GM19043 (cell line): Measurements from ENCODE around the gene KIRREL1.

ENCODE experiments used
- ATAC-seq: cut with Tn5 transposase; IDR thresholded peaks from one replicate; pipeline ENCODE4 v1.9.1; 2021; ENCODE audit warnings: low read depth; ENCODE audit not compliant: unreplicated experiment

Gene KIRREL1

DNA sequence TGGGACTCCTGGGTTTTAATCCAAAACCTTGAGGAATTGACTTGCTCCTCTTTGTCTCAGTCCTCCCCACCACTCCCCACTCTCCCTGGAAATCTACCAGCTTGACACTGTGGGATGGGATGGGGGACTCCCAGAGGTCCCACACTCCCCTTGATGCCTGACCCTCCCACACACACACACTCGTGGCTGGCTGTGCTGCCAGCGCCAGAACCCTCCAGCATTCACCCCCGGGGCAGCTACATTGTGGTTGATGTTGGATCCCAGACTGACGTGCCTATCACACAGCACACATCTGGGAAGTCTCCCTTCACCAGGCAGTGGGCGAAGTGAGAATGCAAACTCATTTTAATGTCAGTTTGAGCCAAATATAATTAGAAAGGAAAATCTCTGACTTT is 10.0 kb downstream of the KIRREL1 start:
- no peak for ATAC-seq

DNA sequence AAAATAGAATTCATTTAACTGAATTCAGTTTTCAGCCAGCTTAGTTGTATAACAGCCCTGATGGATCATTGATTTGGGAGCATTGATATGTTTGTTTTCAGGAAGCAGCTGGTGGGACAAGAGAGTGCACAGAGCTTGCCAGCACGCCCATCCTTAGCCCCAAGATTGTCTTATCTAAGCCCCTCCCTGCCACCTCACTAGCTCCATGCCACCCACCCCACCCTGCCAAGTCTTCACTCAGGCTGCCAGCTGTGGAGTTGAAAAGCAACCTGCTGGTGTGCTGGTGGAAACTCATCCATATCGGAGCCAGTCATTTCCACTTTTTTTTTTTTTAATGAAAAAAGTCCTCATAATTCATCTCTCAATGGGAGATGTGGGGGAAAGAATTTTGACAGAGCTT is 11.8 kb downstream of the KIRREL1 start:
- ATAC-seq, result no peak

DNA sequence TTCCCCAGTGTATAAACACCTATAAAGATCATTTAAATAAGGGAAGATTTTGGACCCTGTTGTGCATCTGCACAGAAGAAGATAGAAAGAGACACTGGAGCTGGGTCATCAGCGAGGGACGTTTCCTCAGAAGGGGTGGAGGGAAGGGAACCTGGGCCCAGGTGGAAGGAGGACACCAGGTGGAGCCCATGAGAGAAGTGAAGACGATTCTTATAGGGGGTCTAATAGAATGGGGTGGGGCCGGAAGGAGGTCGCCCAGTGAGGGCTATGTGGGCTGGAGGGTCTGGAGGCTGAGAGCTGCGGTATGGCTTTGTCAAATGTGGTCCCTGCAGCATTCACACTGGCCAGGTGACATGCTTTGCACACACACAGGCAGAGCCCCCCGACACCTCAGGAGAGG is 13.7 kb downstream of the KIRREL1 start:
- ATAC-seq, result no peak

DNA sequence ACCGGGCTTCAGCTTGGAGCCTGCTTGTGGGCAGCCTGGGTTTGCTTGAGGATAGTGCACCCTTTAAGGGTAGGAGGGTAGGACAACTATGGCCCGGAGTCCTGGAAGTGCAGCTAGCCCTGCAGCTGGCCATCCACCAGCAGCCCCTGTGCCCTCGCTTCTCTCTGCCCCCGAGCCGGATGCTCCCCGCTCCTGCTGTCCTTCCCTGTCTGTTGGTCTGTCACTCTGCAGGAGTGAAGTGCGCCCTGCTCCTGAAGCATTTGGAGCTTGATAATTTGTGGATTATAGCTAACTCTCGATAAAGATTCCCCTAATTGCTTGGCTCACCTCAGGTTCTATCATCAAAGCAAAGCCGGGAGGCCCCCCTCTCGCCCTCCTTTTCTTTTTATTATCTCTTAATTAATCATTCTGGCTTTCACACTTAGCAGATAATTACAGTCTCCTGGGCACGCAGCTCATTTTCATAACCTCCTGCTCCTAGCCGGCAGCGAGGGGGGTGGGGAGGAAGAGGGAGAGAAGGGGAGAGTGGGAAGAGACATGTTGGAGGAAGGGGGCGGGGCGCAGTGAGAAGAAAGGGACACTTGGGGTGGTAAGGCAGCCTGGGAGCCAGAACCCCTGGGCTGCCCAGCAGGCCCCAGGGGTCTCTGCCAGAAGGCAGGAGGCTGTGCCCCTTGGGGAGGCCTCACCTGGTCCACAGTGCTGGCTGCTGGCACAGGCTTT is 14.4 kb downstream of the KIRREL1 start:
- no peak for ATAC-seq

DNA sequence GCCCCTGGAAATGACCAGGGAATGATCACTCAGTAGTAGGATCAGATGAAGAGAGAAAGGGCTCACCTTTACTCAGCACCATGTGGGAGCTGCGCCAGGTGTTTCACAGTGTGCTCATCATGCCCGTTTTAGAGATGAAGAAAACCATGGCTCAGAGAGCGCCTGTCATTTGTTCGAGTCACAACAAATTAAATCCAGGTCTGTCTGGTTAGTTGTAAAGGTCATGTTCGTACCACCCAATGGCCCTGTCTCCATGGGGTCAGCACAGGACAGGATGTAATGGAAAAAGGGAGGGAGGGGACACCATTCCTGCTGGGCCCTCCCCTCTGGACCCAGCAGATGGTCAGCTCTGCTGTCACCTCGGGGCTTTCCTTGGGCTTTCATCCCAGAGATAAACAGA is 15.2 kb downstream of the KIRREL1 start:
- ATAC-seq, result no peak

DNA sequence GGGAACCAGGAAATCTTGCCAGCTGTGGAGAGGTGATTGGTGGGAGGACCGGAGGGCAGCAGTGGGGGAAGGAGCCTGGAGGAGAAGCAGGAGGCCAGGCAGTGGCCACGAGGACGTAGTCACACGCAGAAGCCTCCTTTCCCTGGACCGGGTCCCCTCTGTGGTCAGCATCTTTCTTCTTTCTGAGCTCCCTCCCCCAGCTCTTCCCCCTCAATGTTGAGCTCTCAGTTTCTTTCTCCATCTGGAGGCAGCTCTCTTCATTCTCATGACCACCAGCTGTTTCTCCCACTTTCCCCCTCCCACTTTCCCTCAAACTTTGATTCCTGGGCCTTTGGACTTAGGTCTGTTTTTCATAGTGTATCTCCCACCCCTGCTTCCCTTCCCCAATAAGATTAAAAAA is 18.3 kb downstream of the KIRREL1 start:
- no peak for ATAC-seq

DNA sequence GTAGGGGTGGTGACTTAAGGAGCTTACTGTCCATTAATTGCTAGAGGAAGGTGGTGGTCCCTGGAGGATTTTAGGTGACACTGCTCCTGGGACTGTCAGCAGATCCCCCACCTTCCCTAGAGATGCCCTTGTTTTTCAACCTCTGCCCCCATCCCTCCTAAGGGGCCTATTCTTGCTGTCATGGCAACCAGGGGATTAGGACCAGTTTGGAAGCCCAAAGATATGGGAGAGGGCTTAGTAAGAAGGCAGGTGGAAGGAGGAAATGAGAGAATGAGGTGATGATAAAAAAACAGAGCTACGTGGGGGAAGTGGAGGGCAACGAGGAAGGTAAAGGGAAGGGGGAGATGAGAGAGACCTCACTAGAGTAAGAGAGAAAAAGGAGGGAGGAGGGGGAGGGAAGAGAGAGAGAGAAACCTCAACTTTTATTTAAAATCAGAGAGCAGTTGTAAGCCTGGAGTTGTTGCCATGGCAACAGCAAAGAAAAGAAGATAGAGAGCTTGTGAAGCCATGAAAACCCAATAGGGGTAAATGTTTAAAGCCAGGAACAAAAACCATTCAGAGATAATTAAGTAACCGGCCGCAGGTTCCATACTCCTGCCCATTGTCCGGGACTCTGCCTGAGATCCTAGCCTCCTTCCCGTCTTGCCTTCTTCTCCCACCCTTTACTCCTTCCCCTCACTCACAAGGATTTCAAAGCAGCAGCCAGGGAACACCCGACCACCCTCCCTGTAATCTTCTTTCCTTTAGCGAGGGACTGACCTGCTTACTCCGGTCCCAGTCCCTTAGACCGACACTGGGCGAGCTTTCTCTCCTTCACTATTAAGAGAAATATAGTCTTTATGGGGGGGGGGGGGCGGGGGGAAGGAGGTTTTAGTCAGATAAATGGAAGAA is 20.6 kb downstream of the KIRREL1 start:
- ATAC-seq, result no peak

DNA sequence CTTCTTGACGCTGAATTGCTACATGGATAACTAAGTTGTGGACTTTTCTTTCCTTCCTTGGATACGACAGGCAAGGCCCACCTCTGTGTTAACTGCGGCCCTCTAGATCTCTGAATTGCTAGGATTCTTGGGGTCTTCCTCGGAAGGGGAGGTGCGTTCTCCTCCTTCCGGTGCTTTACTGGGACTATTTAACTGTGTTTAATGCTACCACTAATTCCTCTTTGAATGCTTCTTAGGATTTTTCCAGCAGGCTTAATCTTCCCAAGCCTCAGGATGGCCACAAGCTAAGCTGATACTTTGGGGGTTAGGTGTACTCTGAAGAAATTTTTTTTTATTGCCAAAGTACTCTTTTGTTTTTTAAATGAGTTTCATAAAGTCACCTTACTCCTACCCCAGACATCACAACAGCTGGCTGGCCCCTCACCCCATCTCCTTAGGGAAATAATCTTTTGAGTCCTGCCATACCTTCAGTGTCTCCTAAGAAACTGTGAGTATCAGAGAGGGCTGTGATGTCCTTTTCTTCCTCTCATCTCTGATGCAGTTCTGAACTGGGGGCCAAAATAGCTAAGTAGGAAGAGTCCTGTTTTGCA is 21.4 kb downstream of the KIRREL1 start:
- ATAC-seq, result no peak

DNA sequence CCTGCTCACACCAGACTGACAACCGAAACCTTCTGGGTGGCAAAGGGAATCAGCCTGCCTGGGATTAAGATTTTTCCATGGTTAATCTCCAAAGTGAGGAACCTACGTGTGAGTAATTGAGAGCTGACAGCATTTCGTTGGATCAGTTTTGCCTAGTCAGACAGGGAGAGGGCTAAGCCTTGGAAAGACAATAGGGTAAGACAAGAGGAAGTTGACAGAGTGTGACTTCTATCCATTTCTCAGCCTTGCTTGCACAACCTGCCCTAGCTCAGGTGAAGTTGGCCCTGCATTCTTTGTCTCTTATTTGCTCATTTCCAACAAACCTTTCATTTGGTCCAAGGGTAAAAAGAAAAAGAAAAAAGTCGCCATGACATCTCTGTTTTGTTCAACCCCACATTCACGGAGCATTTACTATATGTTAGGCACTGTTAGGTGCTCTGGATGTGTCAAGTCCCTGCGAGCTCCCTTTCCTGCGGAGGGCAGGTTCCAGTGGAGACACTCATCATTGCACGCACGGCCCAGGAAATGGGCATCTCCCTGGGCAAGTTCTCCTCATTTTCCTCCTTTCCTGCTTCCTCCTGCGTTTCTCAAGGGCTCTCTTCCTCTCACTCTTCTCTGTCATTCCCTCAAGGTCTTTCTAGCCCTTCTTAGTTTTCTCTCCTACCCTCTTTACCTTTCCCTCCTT is 23.3 kb downstream of the KIRREL1 start:
- no peak for ATAC-seq

DNA sequence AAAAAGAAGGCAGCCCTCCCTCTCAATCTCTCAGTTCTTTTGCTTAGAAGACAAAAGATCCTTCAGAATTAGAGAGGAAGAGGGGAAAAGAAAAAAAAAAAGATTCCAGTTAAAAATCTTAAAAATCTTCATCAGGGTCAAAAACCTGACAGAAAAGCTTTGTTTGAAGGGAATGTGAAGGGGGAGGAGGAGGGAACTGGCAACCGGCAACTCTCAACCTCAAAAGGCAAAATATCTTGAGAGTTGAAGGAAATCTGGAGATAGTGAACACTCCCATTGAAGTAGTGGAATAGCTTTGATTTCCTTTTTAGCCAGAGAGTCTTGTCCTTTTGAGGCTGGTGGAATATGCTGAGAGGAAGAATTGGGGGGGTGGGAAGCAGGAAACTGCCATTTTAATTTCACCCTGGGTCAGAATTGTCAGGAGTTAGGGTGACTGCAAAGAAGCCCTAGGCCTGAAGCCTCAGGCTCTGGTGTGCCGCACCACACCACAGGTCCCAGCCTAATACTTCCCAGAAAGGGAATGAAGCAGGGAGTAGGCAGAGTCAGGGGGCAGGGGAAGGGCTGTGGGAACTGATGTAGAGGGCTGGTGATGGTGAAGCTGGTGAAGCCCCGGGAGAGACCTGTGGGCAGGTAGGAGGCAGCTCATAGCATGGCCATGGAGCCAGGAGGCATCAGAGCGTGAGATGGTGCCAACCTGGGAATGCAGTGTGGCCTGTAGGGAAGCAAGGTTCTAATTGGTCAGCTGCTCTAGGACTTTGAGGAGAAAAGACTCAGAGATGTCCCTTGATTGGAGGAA is 24.6 kb downstream of the KIRREL1 start:
- no peak for ATAC-seq

DNA sequence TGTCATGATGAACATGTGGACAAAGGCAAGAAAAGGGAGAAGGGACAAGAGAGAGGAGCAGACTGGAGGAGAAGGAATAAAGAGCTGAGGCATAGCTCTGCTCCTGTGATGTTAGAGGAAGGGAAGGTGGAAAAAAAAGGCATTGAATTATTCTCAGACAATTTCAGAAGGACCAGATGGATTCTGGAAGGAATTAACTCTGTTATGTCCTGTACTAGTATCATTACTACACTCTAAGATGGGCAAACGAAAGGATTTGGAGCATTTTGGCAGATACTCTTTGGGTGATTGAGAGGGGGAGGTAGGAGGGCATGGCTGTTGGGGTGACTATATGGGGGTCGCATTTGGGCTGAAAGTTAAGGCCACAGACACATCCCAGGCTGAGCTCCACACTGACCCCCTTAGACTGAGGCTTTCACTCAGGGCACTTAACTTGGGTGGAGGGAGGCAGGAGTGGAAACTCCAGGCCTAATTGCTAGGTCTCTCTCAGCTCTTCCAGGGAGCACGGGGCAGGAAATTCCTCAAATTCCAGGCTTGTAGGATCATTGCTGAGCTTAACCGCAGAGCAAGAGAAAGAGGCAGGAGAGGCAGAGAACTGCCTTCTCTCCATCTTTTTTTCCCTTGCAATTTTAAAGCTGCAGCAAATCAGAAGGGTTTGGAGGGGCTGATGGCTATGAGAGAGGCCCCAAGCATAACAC is 25.9 kb downstream of the KIRREL1 start:
- ATAC-seq, result no peak

DNA sequence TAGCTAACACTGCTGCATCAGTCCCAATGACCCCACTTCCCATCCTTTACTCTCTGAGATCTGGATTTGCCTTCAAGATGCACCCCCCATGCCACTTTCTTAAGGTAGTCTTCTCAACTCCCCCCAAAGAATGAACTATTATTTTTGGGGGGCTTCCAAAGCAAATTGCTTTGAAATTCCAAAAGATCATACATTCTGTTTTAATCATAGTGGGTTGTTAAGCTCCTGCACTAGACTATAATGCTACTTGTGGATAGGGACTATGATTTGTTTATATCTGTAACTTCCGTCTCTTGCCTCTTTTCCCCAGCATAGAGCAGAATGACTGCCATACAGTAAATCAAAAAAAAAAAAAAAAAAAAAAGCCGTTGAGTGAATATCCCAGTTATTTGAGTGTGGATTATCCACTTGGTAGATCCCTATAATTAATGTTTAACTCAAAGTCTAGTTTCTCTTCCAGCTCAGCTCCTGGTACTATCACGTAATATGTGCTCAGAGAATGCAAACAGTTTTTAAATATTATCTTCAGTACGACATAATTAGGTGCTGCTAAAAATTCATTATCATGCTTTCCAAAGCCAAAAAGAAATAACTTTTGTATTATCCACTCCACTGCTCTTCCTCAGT is 26.9 kb downstream of the KIRREL1 start:
- no peak for ATAC-seq

DNA sequence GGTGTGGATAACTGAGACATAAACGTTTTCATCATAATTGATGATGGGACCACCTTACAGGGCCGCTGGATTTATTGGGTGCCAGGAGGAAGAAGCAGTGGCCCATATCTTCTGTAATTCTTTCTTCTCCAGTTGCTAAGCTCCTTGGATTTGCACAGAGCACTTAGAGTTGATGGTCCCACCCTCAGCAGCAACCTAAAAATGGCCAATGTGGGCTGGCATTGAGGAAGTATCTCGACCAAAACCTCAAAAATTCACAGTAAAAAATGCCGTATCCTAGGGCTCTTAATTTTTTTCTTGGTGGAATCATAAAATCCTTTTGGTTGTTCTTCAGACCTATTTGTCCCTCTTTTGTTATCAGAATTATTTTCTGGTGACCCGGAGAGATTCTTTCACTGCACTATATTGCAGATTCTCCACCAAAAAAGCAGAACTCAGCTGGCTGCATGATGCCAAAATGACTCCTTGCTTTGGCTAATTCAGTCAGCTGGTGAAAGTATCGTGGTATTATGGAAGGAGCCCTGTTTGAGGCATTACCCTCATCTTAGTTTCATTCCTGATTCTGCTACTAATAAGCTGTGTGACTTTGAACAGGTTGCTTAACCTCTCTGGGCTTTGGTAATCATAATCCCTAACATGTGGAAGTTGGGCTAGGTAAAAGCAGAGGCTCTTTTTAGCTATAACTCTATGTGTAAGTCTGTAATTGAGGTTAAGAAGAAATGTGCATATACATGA is 27.6 kb downstream of the KIRREL1 start:
- ATAC-seq, result no peak

DNA sequence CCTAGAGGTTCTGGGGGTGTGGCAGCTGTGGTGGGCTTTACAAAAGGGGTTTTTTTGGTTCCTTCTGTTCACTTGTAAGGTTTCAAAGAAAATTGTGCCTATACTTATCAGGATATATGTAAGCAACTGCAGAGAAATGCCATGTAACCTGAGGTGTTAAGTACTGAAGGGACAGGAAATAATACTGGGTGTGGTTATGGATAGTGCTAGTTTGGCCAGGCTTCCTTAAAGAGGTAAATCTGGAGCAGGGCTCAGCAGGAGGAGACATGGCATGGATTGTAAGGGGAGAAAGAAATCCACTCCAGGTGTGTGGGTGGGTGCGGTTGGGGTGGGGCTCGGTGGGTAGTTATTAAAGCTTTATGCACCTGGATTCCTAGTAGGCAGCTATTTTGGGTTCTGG is 28.3 kb downstream of the KIRREL1 start:
- no peak for ATAC-seq

DNA sequence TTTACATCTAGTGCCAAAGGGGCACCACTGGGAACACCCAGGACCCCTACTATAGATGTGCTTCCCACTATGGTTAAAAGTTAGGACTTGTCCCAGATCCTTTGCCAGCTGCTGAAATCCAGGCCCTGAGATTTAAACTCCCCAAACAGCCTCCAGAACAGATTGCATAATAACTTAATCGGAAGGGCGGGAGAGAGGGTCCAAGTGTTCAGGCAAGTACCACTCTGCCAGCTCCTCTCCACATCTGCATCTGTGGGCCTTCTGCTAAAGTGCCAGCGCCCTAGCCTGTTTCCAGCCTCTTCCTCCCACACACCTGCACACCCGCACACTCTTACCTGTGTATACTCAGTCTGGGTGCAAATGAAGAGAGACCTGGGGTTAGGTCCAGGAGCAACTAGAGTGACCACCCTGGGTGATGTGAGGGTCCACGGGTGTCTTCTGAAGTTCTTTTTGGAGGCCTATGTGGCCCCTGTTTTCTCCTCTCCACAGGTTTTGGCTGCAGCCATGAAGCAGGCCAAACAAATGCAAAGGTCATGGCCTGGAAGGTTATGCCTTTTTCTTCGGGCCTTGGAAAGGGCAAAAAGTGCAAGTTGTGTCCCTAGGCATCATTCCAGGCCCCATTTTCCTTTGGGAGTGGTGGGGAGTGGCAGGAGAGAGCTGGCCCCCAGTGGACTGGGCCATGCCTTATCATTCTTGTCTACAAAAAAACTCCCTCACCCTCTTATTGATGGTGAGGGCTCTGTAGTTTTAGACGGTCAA is 29.3 kb downstream of the KIRREL1 start:
- ATAC-seq, result no peak

DNA sequence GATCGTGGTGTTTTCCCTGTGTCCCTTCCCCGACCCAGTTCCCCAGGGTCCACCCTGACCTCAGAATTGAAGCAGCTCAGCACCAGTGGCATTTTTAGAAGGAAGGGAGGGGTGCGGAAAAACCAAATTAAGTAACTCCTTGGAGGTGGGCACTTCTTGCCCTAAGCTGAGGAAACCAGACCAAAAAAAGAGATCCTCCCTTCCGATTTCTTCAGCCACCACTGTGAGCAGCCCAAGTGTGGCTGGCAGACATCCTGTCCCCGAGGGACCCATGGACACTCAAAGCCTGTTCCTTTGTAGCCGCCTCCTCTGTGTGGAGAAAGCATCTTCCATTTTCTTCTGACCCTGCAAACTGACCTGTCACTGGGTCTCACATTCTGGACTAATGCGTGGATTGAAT is 31.3 kb downstream of the KIRREL1 start:
- no peak for ATAC-seq

DNA sequence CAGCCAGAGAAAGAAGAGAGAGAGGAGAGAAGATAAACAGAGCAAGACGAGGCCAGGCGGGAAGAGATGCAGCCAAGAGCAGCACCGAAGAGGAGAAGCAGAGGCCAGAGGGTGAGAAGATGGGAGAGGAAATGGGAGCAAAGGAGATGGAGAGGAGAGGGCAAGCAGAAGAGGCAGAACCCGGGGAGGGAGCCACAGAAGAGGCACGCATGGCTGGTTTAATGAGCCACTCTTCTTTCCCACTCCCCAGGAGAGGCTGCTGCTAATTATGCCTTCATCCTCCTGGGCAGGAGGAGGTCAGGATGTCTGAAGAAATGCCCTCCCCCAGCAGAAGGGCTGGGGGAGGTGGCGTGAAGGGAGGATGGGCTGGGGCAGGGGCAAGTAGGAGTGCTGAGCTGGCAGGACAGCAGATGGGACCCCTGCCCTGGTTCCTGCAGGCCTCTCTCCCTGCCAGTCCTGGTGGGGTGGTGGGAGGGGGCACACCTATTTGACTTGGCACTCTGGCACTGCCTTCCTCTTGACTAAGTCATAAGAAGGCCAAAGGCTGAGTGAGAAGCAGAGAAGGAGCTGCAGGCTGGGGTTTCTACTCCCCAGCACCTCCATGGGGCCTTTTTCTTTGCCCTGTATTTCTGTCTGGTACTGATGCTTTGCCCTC is 32.3 kb downstream of the KIRREL1 start:
- ATAC-seq, result no peak
